Activated T-cell treated with anti-CD3 and anti-CD28 coated beads, Interleukin-2, amount 50 U/mL, for 4 hours (primary cell): Measurements from ENCODE around the gene TRIM25. TPM values are rescaled to one million over a fixed set of nuclear protein-coding genes. Genes with fewer than 3 reads are reported as not detected.
"Not testable (repeated sequence)": the region's sequence is repeated elsewhere in the genome, so short reads cannot be mapped to it uniquely, and the experiment has no call there.

ENCODE experiments used
- ATAC-seq, 2 donors: fragments of 200-7000 bp; cut with Tn5 transposase; one replicate each; pipeline ENCODE4 v1.10.0; 2021
- DNase-seq: peaks from one replicate; pipeline ENCODE4 v3.0.0-alpha.2; 2020
- H3K27me3 Mint-ChIP-seq: one replicate; pipeline ENCODE4 v1.8.0; 2021; ENCODE audit warnings: low read depth, mixed read lengths
- H3K36me3 Mint-ChIP-seq: one replicate; pipeline ENCODE4 v1.8.0; 2022; ENCODE audit warnings: mixed read lengths; ENCODE audit not compliant: insufficient read depth
- H3K4me1 Mint-ChIP-seq: one replicate; pipeline ENCODE4 v1.8.0; 2021; ENCODE audit warnings: low read depth, mixed read lengths
- H3K4me3 Mint-ChIP-seq: one replicate; pipeline ENCODE4 v1.8.0; 2021; ENCODE audit warnings: mild to moderate bottlenecking, moderate library complexity, mixed read lengths
- H3K9me3 Mint-ChIP-seq: one replicate; pipeline ENCODE4 v1.8.0; 2021; ENCODE audit warnings: mixed read lengths
- total RNA-seq, 3 donors: library from RNA; stranded (reverse); gene quantifications; one replicate each; pipeline ENCODE4 v1.2.1, GENCODE V29; 2021

Gene TRIM25, protein sequence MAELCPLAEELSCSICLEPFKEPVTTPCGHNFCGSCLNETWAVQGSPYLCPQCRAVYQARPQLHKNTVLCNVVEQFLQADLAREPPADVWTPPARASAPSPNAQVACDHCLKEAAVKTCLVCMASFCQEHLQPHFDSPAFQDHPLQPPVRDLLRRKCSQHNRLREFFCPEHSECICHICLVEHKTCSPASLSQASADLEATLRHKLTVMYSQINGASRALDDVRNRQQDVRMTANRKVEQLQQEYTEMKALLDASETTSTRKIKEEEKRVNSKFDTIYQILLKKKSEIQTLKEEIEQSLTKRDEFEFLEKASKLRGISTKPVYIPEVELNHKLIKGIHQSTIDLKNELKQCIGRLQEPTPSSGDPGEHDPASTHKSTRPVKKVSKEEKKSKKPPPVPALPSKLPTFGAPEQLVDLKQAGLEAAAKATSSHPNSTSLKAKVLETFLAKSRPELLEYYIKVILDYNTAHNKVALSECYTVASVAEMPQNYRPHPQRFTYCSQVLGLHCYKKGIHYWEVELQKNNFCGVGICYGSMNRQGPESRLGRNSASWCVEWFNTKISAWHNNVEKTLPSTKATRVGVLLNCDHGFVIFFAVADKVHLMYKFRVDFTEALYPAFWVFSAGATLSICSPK
- total RNA-seq: 10 to 100 TPM; 52.4 to 66.7 (median 61.2) TPM

DNA sequence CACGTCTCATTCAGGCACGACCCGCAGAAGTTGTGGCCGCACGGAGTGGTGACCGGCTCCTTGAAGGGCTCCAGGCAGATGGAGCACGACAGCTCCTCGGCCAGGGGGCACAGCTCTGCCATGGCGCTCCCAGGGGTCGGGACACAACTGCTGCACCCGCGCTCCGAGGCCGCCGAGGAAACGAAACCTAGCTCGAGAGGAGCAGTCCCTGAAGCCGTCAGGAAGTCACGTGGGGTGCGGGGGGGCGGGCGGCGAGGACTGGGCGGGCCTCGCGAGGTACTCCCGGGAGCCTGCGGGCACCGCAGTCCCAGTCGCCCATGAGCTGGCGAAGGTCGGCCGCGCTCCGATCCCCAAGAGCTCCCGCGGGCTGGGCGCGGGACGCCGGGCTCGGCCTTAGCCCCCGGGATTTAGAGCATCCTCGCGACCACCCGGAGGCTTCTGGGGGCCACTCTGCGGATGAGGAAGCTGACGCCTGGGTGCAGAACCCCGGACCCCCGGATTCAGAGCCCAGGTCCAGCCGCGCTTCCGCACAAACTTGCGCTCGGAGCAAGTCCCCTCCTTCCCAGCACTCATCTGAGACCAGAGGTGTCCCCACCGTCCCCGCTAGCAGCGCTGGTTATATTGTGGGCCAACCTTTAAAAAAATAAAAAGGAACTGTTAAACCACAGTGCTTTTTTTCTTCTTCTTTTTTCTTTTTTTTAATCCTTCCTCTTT lies at the start of gene TRIM25:
Gene TRIM25 (minus strand): TSS at position 183 of the 714 bp plus-strand sequence. CDS start 61 bp downstream, at position 122.
- peaks cover 61% of the 10 kb centered on the region for H3K4me1 Mint-ChIP-seq
- peaks cover 10% of the 10 kb centered on the region for H3K9me3 Mint-ChIP-seq
- DNase-seq: peak; percentile 84
- H3K27me3 Mint-ChIP-seq: no peaks in the 10 kb centered on the region
- ATAC-seq: peak; percentile 81 to 84
- H3K4me3 Mint-ChIP-seq: peak within 1 kb of the TSS; percentile 97
- H3K36me3 Mint-ChIP-seq: peaks cover 5% of the 10 kb centered on the region

DNA sequence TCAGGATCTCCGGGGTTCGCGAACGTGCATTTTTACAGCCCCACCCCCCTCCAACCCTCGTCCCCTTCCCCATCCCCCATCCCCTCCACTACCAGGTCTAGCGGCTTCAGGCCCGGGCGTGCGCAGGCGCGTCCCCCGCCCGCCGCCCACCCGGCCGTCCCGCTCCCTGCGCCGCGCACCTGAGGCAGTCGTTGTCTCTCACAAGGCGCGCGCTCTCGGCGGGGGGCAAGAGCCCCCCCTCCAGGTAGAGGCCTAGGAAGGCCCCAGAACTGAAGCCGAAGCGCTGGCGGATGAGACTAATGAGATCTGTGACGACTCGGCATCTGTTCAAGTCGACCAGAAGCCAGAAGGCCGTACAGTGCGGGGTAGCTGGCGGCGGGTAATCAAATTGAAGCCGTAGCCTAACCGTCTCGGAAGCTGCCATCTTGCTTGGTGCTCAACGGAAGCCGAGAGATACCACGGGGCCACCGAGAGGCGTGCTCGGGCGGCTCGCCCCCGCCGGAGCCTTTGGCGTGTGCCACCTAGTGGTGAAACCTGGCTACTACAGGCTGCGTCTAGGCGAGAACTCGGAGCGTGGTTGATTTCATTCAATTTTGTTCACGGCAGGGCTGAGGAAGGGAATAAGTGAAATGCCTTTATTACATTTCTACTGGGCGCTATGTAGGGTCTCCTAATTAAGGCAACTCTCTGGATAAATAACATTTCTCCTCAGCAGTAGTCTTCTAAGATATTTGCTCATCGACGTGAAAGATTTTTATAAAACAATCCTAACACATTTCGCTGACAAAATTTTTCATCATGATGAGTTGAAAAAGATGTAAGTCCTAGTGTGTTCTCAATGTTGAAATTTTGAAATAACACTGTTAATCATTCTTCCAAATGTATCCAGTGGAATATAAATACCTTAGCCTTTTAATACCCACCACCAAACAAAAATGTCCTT lies 47.0 kb upstream of the TRIM25 start, which contains the start of gene COIL:
Gene COIL (minus strand): TSS at position 455 of the 943 bp plus-strand sequence. CDS start 31 bp downstream, at position 424.
- H3K4me3 Mint-ChIP-seq: peak within 1 kb of the TSS; percentile 86
- ATAC-seq: peak; percentile 97 to 98
- no peaks in the 10 kb centered on the region for H3K9me3 Mint-ChIP-seq
- peaks cover 22% of the 10 kb centered on the region for H3K4me1 Mint-ChIP-seq
- H3K36me3 Mint-ChIP-seq: peaks cover 8% of the 10 kb centered on the region
- DNase-seq: peak; percentile 96
- no peaks in the 10 kb centered on the region for H3K27me3 Mint-ChIP-seq

DNA sequence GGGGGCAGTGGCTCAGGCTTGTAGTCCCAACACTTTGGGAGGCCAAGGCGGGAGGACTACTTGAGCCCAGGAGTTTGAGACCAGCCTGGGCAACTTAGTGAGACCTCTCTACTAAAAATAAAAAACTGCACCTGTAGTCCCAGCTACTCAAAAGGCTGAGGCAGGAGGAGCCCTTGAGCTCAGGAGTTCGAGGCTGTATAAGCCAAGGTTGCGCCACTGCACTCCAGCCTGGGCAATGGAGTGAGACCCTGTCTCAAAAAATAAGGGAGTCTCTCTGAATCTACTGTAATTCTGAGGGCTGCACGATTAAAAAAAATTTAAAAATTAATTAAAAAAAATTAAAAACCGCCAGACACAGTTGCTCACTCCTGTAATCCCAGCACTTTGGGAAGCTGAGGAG lies 43.1 kb upstream of the TRIM25 start:
- Mint-ChIP-seq H3K36me3 (peaks cover 11% of the 10 kb centered on the region), H3K4me1 (peaks cover 24% of the 10 kb centered on the region), H3K27me3 (no peaks in the 10 kb centered on the region), H3K9me3 (no peaks in the 10 kb centered on the region), H3K4me3 (no peak overlapping the region)
- ATAC-seq (no peak), DNase-seq (no peak)

DNA sequence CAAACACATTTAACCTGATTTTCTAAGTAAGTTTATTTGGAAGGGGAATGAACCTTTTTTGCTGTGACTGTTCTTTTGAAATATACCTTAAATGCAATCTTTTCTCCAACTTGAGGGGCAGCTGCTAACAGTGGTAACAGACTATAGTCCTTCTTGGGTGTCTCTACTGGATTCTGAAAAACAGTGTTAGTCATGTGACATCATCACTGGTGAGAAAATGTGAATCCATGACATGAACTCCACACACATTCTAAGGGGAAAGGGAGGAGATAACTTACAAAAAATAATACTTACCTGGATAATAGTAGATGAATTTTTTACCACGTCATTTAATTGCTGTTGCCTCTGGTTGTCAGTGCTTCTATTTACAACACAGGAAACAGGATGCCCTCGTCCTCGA lies 35.7 kb upstream of the TRIM25 start:
- H3K27me3 Mint-ChIP-seq: no peaks in the 10 kb centered on the region
- DNase-seq (no peak), ATAC-seq (no peak)
- no peak overlapping the region for H3K4me3 Mint-ChIP-seq
- peaks cover 2% of the 10 kb centered on the region for H3K4me1 Mint-ChIP-seq
- H3K36me3 Mint-ChIP-seq: peaks cover 27% of the 10 kb centered on the region
- H3K9me3 Mint-ChIP-seq: no peaks in the 10 kb centered on the region

DNA sequence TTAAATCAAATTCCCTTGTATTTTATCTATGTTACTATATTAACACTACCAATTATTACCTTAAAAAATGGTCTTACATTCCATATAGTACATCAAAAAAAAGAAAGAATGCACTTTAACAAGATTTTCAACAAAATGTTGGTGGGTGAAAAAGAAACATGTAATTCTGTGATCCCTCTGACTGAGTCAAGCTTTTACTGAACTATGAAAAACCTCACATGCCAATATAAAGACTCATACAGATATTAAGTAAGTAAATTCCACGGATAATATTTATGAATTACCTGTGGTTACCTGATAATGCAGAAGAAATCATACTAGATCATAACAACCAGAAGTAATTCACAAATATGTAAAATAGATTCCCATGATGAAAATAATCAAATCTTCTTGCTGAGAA lies 34.6 kb upstream of the TRIM25 start:
- no peak for ATAC-seq
- Mint-ChIP-seq H3K9me3 (no peaks in the 10 kb centered on the region), H3K4me1 (peaks cover 1% of the 10 kb centered on the region), H3K4me3 (no peak overlapping the region), H3K36me3 (peaks cover 30% of the 10 kb centered on the region), H3K27me3 (no peaks in the 10 kb centered on the region)
- no peak for DNase-seq

DNA sequence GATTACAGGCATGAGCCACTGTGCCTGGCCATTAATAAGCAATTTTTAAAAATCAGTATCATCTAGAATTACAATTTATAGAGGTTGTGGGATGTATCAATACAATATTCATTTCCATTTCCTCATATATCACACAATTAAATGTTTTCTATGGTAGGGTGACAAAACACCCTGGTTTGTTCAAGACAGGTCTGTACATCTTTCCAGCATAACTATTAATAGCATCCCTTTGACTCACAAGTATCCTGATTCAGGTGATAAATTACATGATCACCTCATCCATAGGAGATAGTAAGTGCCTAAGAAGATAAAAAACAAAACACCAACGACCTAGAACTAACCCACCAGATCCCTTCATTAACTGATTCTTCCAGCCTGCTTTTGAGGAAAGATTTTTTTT lies 33.9 kb upstream of the TRIM25 start:
- DNase-seq (no peak), ATAC-seq (no peak)
- H3K4me3 Mint-ChIP-seq: no peak overlapping the region
- H3K27me3 Mint-ChIP-seq: no peaks in the 10 kb centered on the region
- peaks cover 35% of the 10 kb centered on the region for H3K36me3 Mint-ChIP-seq
- H3K4me1 Mint-ChIP-seq: no peaks in the 10 kb centered on the region
- H3K9me3 Mint-ChIP-seq: no peaks in the 10 kb centered on the region

DNA sequence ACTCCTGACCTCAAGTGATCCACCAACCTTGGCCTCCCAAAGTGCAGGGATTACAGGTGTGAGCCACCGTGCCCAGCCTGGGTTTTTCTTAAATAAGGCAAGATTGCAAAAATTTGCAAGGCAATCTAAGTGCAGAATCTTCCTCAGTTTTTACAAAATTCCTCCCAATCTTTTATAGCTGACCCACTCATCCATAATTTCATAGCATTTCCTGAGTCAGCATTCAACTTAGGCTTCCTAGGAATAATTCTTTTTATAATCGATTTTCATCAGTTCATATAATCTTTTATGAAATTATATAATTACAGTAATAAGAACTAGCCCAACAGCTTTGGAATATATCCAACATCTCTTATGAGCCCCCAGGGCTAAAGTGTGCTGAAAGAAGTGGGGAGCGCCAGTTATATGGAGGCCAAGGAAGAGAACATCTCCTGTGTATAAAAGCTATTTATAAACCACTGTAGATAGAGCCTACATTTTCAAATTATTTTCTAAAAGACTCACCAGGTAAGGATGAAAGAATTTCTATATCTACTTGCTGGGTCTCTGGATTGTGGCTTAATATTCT lies 32.2 kb upstream of the TRIM25 start:
- H3K4me3 Mint-ChIP-seq: no peak overlapping the region
- H3K4me1 Mint-ChIP-seq: no peaks in the 10 kb centered on the region
- ATAC-seq: no peak
- H3K36me3 Mint-ChIP-seq: peaks cover 41% of the 10 kb centered on the region
- H3K27me3 Mint-ChIP-seq: no peaks in the 10 kb centered on the region
- DNase-seq: no peak
- H3K9me3 Mint-ChIP-seq: no peaks in the 10 kb centered on the region

DNA sequence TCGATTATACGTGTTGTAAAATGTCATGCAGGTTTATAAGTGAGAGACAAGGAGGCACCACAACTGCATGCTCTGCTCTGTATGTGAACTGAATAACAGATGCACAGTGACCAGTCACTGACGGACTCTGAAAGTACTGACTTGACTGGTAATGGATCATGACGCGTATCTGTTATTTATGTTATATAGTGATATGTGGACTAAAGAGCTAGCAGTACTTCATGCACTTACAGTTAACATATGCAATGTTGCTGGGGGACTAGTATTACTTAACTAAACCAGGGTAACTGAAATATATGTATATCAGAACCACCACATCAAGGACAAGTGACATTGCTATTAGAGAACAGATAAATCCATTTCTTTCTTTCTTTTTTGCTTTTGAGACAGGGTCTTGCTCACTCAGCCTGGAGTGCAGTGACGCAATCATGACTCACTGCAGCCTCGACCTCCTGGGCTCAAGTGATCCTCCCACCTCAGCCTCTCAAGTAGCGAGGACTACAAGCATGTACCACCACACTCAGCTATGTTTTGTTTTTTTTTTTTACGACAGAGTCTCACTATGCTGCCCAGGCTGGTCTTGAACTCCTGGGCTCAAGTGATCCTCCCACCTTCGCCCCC lies 29.8 kb upstream of the TRIM25 start:
- no peaks in the 10 kb centered on the region for H3K27me3 Mint-ChIP-seq
- no peaks in the 10 kb centered on the region for H3K4me1 Mint-ChIP-seq
- no peak for DNase-seq
- peak in 1 of 2 donors; percentile 37 for ATAC-seq
- H3K4me3 Mint-ChIP-seq: no peak overlapping the region
- no peaks in the 10 kb centered on the region for H3K9me3 Mint-ChIP-seq
- H3K36me3 Mint-ChIP-seq: peaks cover 32% of the 10 kb centered on the region

DNA sequence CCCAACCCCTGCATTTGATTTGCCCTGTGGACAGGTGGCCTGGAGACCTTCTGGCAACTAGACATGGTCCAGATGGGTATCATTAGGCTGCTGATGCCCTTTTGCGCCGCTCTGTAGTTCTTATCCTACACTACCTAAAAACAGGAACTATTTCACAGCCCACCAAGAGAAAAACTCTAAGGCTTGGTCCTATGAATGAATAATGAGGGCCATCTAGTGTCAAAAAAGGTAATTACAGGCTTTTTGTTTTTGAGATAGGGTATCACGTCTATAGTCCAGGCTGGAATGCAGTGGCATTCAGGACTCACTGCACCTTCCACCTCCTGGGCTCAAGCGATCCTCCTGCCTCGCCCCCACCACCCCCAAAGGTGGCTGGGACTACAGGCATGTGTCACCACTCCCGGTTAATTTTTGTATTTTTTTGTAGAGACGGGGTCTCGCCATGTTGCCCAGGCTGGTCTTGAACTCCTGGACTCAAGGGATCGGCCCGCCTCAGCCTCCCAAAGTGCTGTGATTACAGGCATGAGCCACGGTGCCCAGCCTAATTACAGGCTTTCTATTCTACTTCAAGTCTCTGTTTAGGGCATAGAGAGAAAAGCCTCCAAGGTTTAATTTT lies 26.1 kb upstream of the TRIM25 start:
- no peak overlapping the region for H3K4me3 Mint-ChIP-seq
- H3K36me3 Mint-ChIP-seq: peaks cover 42% of the 10 kb centered on the region
- H3K4me1 Mint-ChIP-seq: peaks cover 6% of the 10 kb centered on the region
- DNase-seq (no peak), ATAC-seq (peak; percentile 67 to 80)
- no peaks in the 10 kb centered on the region for H3K27me3 Mint-ChIP-seq
- no peaks in the 10 kb centered on the region for H3K9me3 Mint-ChIP-seq

DNA sequence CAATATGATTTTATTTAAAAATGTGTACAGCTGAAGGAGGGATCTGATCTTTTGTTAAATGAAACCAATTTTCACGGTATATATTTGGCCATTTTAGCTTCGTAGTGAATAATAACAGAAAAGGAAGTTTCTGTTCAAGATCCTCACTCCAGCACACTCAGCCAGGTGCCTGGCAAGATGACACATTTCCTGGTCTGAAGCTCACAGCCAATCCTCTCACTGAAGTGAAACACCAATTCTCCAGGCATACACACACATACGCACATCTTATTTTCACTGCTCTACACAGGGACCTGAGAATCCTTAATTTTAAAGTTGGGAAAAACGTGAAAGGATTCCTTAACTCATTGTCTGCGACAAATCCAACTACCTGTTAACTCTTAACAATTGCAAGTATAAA lies 24.4 kb upstream of the TRIM25 start:
- not testable (repeated sequence) for H3K4me1 Mint-ChIP-seq, H3K4me3 Mint-ChIP-seq, ATAC-seq, H3K27me3 Mint-ChIP-seq, DNase-seq, H3K9me3 Mint-ChIP-seq
- H3K36me3 Mint-ChIP-seq: peaks cover 43% of the 10 kb centered on the region

DNA sequence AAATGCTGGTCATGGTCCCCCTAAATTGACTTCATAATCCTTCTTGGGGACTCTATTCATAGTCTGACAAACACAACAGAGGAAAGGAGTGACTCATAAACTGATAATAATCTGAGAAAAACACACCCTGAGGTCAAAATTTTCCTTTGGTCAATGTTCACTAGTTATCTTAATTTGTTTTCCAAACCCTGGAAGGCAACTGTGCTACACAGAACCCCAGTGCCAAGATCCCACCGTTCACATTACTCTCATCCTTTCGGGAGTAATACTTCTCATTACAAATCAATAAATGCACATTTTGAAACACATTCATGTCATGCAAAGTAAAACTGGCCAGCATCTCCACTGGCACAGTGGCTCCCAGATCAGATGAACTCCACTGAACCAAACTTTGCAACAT lies 23.8 kb upstream of the TRIM25 start:
- H3K4me3 Mint-ChIP-seq: no peak overlapping the region
- H3K4me1 Mint-ChIP-seq: peaks cover 8% of the 10 kb centered on the region

DNA sequence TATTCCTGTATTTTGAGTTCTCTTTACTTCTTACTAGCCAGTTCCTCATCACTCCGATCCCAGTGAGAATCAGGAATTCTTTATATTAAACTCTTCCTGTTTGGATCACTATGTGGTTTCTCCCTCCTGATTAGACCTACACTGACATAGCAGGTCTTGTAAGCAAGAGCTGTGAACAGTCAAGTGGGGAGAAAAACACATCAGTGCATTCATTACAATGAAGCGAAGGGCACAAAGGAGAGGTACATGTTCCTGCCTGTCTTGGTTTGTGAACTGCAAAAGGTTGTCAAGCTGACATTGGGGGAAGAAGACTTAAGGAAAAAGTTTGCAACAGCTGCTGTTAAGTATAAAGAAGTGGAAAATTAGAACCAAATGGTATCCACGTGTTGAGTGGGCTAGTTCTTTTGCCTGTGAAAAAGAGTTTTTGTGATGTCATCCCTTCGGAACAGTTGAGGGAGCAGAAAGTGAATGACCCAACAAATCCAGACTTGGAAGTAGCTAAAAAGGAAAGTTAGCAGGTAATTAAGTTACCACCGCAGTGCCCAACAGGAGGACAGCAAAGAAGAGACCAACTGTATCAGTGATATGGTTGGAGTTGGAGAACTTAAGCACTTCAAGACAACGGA lies 23.0 kb upstream of the TRIM25 start:
- Mint-ChIP-seq H3K36me3 (peaks cover 38% of the 10 kb centered on the region), H3K27me3 (no peaks in the 10 kb centered on the region), H3K4me3 (no peak overlapping the region), H3K9me3 (no peaks in the 10 kb centered on the region), H3K4me1 (peaks cover 8% of the 10 kb centered on the region)
- DNase-seq (no peak), ATAC-seq (no peak)

More for the DNA sequence above, 23.8 kb upstream of the TRIM25 start:
- ATAC-seq: no peak
- no peak for DNase-seq
- Mint-ChIP-seq H3K9me3 (no peaks in the 10 kb centered on the region), H3K27me3 (no peaks in the 10 kb centered on the region), H3K36me3 (peaks cover 39% of the 10 kb centered on the region)
